HG03175 (cell line): ENCODE data around the gene GRID1.
"Not testable (repeated sequence)": the region's sequence is repeated elsewhere in the genome, so short reads cannot be mapped to it uniquely, and the experiment has no call there.

ENCODE experiments used
- ATAC-seq: cut with Tn5 transposase; IDR thresholded peaks from one replicate; pipeline ENCODE4 v1.9.1; 2021; ENCODE audit warnings: mild to moderate bottlenecking, moderate library complexity; ENCODE audit not compliant: unreplicated experiment

GRID1 gene

DNA sequence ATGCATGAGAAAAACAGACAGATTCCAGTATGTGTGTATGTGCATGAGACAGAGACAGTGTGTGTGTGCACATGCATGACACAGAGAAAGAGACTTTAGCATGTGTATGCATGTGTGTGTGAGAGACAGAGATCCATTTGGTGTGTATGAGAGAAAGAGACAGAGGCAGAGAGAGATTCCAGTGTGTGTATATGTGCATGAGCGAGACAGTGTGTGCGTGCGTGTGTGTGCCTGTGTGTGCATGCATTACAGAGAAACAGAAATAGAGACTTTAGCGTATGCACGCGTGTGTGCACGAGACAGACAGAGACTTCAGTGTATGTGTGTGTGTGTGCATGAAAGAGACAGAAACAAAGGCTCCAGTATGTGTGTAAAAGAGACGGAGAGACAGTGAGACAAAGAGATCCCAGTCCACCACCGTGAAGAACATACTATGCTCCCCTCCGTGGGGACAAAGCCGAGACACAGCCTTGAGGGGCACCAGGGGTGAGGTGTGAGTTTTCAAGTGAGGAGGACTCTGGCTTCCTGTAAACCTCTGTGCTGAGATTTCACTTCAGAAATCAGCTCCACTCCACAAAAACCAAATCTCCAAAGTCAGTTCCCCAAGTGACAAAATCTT lies 188.9 kb downstream of the GRID1 start:
- ATAC-seq = no peak

DNA sequence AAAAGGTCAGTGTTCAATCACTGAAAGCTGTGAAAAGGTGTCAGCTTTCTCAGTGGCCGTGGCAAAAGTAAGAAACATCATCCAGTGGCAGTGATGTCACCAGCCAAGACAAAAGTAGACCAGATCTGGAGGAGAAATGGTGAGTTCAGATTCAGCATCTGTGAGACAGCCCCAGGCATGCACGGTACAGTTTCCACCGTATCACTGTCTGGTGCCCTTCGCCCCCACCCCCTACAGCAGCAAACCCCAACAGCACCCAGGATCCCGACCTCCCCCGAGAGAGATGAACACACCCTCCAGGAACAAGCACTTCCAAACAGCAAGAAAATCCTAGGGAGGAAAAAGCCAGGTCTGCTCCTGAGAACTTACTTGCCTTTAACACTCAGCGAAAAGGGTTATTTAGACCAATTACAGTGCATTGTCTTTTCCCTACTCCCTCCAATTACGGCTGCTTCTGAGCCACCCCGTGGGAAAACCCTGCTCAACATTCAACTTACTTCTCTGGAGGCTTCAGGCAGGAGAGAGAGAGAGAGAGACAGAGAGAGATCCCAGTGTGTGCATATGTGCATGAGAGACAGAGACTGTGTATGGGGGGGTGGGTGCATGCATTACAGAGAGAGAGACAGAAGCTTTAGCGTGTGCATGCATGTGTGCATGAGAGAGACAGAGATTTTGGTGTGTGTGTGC lies 189.6 kb downstream of the GRID1 start:
- ATAC-seq = no peak

DNA sequence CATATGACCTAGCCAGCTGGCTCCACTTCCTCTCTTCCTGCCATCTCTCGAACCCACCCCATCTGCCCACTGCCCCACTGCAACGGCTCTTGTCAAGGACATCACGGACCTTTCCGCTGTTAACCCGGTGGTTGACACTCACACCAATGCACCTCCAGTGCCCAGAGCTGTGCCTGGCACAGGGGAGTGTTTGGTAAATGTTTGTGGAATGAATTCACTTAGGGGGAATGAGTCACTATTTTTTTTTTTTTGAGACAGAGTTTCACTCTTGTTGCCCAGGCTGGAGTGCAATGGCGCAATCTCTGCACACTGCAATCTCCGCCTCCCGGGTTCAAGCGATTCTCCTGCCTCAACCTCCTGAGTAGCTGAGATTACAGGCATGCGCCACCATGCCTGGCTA lies 191.1 kb downstream of the GRID1 start:
- not testable (repeated sequence) for ATAC-seq

DNA sequence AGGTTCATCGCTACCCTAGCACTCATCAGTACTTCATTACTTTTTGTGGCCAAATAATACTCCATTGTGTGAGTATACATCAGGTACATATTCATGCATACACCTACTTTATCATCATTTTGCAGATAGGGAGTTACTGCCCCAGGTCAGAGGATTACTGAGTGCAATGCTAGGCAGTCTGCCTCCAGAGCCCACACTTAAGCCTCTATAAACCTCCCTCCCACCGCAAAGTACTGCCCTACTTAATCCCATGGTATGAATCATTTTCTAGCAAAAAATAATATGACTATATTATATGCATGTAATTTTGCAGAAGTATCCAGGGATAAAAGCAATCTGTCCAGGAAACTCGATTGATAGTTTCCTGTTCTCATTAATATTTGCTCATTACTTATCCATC lies 194.3 kb downstream of the GRID1 start:
- no peak for ATAC-seq

DNA sequence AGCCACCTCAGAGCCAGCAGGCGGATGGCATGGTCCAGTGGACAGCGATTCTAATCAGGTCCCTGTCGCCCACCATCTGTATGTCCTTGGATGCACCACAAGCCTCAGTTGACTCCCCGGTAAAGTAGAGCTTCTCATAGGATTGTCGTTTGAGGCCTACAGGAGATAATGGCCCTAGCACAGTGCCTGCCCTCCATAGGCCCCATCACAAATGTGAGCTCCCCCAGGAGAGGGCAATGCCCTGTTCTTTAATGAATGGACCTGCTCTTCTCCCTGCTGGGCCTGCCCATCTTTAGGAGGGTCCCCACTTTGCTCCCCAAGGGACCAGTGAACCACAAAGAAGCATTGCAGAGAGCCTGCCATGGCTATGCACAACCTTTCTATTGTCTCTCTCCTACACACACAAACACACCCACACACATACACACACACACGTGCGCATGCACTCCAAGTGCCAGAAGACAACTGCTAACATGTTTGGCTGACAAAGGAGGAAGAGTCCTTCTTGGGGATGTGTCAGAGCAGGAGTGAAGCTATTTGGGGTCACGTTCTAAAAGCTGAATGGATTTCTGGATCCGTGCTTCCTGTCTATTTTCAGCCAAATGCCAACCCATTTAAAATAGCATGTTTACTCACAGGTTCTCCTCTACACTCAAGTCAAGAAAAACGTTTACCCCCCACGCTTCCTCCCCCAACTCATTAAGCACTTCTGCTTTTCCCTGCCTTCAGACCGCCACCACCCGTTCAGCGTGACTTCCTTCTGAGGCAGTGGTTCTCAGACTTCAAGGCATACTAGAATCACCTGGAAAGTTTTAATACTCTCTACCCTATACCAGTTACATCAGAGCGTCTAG lies 196.1 kb downstream of the GRID1 start:
- peak; percentile 43 for ATAC-seq

DNA sequence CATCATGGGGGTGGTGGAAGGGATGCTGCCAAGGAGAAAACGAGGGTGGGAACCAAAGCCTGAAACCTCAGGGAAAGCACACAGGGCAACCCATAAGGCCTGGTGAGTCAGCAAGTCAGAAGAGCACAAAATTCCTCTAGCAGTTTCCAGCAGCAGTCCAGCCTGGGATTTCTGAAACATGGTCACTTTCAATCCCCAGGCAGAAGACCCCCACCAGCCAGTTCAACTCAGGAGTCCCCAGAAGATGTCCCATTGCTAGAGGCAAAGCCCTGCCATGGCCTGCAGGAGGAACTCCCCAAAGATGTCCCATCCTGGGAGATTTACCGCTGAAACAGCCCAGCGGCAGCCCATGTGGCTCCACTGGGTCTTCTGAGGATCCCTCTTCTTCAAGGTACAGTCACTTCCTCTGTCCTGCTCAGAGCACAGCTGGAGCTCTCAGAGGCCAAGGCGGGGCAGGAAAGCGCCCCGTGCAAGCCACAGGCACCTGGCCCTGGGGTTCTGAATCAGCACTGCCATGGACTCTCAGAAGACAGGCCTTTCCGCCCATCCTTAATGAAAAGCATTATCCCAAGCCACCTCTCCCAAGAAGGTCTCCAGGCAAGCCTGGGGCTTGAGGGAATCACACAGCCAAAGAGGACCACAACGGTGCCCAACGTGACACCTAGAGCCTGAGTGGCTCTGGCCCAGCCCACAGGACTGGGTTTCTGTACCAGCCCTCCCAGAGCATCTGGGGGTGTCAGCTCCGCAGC lies 196.9 kb downstream of the GRID1 start:
- ATAC-seq = no peak

DNA sequence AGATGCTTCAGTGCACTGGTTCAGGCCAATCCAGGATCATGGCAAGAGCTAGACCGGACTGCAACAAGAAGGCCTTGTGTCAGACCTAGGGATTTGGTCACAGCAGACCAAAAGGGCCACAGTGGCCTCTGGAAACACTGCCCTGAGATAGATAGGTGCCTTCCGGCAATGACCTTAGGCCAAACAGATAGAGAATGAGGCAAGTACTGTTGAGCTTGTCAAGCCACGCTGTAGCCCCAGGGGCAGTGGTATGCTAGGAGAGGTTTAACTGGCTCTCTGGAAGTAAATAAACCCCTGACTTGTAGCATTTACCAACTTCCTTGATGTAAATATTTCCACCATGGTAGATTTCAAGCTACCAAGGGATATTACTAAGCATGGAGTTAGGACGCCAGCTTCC lies 197.5 kb downstream of the GRID1 start:
- ATAC-seq = no peak

DNA sequence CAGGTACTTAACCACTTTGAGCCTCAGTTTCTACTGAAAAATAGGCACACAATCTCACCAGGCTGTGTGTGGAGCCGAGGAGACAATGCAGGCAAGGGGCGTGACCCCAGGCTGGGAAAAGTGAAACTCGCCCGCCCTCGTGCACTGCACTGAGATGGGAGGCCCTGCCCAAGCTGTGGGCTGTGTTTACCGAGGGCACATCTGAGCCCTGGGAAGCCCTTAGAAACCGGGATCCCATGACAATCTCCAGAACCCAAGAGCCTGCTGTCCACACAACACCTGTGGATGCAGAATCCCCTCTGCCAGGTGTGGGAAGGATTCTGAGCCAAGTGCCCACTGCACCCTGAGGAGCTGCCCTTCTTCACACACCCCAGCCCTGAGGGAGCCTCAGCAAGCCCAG lies 198.3 kb downstream of the GRID1 start:
- no peak for ATAC-seq

DNA sequence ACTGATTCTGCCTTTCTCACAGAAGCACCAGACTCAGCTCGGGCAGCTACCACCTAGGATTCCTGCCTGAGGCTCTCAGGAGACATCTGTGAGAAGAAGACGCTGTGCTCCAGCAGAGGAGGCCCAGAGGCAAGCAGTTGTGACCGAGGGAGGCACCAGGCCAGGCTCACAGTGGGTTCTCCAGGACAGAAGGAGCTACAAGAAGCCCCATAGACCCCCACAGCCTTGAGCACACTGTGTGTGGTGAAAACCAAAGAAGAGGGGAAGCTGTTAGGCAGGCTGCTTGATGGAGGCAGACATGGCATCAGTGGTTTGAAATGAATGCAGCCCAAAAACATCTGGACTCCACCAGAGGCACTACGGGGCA lies 198.8 kb downstream of the GRID1 start:
- ATAC-seq = no peak

DNA sequence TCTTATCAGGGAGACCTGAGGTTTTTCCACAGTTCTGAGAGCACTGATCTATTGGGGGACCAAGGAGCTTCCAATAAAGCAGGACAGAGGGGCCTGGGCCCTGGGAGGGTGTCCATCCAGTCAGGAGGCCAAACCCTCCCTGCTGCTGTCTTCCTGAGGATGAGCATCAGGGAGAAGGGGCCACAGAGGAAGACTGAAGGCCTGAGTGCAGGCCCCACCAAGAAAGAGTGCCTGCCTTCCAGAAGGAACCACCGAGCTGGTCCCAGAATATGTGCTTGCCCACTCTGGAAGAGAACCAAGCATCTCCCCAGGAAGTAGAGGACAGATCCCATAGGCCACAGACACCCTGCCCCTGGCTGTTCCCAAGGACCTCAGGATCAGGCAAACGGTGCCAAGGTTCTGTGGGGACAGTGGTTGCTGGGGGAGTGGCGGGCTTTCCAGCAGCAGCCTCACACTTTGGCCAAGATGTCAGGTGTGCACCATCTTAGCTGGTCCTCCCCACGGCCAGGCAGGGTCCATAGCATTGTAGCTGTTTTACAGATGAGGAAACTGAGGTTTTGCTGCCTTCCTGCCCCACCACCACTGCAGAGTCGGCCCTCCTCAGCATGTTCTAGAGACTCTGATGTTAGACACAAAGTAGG lies 199.4 kb downstream of the GRID1 start:
- no peak for ATAC-seq

DNA sequence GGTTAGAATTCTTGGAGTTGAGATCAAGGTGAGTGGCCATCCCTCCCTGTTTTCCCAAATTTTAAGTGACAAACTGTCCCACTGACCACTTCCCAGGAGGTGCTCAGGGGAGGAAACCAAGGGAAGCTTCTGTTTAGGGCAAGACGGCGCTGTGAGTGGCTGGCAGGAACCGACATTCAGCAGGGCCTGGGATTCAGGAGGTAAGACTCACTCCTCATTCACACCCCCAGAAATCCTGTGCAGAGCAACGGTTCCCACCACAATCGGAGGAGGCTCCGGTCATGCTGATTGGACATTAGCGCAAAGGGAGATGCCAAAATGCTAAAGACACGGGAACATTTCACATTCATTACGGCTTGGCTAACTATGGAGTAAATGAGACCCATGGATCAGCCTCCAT lies 200.9 kb downstream of the GRID1 start:
- no peak for ATAC-seq

DNA sequence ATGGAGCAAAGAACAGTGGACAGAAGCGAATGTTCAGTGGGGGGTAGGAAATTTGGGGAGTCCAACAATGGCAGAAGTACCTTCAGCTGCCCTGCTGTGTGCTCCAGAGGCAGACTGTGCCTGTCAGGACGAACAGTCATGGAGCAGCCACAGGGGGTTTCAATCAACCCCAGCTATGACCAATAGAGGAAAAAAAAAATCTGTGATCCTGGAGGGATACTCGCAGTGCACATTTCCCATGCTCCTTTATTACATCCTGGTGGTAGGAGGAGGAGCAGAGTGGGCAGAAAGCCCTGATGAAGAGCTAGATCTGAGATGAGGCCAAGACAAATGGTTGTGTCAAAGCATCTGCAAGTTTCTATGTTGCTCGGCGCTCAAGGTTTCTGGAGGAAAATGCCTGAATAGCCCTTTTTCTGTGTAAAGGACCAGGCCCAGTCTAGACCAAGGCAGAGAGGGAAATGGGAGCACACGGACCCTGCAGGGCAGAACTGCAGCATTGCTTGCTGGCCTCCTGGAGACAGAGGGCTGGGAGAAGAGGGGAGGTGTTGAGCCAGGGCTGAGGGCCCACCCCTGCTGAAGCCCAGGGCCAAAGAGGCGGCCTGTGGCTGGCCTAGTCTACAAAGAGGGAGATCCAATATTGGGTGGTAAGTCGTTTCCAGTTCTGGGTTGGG lies 201.5 kb downstream of the GRID1 start:
- no peak for ATAC-seq

DNA sequence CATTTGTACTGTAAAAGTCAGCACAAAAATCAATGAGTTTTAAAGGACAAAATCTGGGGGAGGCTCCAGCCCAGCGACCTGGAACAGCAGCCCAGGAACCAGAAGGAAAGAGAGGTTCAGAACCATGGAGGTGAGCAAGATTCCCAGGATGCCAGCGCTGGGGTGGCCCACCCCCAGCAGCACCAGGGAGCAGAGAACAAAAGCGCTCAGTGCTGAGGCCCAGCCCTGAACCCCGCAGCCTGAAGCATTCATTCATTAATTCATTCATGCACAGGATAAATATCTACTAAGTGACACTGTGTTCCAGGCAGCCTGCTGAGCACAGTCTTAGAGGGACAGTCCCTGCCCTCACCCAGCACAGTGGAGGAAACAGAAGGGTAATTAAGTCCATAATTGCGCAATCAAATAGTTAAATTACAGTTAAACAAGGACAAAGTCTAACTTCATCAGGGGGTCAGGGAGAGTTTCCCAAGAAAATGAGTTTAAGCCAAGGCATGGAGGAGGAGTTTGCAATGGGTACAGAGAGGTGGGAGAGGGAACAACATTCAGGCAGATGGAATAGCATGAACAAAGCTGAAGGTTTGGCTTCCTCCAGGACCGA lies 202.3 kb downstream of the GRID1 start:
- no peak for ATAC-seq

DNA sequence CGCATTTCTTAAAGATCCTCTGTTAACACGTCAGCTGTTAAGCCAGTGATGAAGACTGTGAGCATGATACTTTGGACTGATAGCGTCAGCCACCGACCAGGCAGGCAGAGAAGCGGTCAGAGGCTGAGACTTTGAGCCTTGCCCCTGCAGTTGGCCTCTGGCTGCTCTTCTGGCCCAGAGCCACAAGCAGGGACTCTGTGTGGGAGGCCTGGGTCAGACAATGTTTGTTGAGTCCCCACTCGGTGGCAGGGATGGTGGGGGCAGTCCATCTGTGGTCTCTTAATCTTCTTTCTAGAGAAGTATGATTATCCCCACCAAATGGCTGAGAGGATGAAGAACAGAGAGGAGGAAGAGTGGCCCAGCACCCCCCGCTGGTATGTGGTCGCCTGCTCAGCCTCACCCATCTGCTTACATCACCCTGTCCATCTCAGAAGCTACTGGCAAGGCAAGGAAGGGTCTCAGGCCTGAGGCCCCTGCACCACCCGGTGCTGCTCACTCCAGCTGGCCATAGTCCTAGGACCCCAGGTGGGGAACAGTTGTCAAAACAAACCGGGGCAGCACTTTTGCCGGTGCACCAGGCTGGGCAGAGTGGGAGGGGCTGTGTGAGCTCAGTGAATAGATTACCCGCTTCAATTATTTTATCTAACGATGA lies 202.9 kb downstream of the GRID1 start:
- no peak for ATAC-seq

DNA sequence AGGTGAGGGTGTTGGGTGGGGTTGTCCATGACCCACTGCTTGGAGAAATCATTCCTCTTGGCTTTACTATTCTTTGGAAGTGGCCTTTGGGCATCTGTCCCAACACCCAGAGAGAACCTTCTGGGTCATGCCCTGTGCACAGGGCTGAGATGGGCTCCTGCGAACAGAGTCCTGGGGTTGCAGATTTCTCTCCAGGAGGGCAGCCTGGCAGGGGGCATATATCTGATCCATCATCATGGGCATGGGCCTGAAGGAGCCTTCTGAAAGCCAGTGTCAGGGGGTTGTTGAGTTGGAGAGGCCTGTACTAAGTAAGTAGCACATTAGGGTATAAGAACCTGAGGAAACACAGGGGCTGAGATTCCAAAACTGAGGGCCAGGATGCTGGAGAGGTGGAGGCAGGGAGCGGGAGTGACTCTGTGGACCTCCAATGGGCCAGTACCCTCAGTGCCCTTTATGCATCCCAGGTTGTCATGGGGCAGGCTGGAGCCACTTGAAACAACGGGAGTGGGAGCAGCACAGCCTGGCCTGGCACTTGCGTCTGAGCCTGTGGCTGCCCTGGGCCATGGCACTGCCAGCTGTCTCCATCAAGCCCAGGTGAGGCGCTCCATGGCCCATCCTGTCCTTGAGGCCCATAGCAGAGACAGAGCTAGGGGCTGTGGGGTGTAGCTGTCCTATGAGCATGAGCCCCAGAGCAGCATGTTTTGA lies 203.7 kb downstream of the GRID1 start:
- no peak for ATAC-seq

DNA sequence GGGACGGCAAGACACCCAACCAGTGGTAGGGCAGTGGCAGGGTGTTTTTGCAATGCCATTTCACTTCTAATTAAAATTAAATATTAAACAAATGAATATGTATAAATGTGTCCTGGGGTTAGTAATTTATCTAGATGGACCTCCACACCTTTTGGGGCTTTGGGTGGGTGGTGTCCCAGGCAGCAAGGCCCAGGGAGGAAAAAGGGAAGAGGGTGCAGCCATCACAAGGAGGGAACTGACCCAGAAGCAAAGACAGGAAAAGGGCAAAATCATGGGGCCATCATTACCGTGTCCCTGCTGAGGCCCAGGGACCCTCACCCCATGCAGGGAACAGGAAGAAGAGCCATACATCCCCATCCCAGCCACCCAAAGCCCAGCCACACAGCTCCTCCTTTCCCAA lies 204.6 kb downstream of the GRID1 start:
- ATAC-seq = no peak

DNA sequence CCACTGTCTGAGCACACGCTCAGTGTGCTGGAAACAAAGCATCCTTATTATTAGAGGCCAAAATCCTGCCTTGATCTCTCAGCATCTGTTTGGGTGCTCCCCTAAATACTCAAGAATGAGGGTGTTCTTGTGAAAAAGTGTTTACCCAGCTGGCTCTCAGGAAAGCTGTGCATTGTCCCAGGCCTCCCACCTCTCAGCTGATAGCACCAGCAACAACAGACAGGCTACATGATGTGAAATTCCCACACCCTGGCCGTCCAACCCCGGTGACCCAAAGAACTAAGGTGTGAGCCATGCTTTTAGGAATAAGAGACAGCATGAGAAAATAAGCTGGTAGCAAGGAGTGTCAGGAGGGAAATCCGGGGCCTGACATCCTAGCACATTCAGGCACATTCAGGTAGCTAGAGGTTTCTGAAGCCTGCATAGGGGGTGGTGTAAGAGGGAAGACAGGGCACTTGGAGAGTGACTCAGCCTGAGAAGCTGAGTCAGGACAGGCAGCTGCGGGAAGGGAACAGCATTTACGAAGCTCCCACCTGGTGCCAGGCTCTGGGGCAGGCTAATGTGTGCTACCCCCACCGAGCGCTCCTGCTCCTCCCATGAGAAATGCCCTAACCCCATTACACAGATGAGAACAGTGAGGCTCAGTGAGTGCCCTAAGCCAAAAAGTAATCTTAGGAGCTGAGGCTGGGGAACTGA lies 205.6 kb downstream of the GRID1 start:
- ATAC-seq = no peak

DNA sequence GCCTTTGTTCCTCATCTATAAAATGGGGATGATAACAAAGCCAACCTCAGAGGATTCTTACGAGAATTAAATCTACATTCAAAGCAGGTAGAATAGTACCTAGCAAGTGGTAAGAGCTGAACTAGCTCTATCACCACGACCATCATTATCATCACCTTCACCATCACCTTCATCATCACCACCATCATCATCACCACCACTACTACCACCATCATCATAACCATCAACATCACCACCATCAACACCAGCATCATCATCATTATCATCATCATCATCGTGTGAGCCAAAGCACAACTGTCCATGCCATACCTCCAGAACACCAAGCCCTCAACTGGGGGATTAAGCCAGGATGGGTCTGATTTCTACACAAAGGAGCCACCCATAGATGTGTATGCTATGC lies 206.8 kb downstream of the GRID1 start:
- no peak for ATAC-seq
